ENCODE data around the gene RTN4RL1.
"Not testable (repeated sequence)": the region's sequence is repeated elsewhere in the genome, so short reads cannot be mapped to it uniquely, and the experiment has no call there.

Gene RTN4RL1

GRCh38 chr17:2023692-2024571 lies 1.2 kb downstream of the RTN4RL1 start:
- peak; percentile 61 for DNase-seq

- no peak for DNase-seq
These were observed 1.9 kb downstream of the RTN4RL1 start for GRCh38 chr17:2023256-2023655.

GRCh38 chr17:2022647-2023240 lies 2.4 kb downstream of the RTN4RL1 start:
- no peak for DNase-seq

- DNase-seq, result no peak
These were observed 4.4 kb downstream of the RTN4RL1 start for GRCh38 chr17:2020721-2021120.

- no peak for DNase-seq
These were observed 5.4 kb downstream of the RTN4RL1 start for GRCh38 chr17:2019723-2020122.

GRCh38 chr17:2018716-2019510 lies 6.2 kb downstream of the RTN4RL1 start:
- DNase-seq, result no peak

GRCh38 chr17:2017274-2017941 lies 7.7 kb downstream of the RTN4RL1 start:
- DNase-seq, result peak; percentile 15

- no peak for DNase-seq
These were observed 8.6 kb downstream of the RTN4RL1 start for GRCh38 chr17:2016494-2016893.

GRCh38 chr17:2015314-2015713 lies 9.8 kb downstream of the RTN4RL1 start:
- no peak for DNase-seq

GRCh38 chr17:2013994-2014317 lies 11.2 kb downstream of the RTN4RL1 start:
- DNase-seq, result no peak

- DNase-seq, result not testable (repeated sequence)
These were observed 11.7 kb downstream of the RTN4RL1 start for GRCh38 chr17:2013220-2013993.

- DNase-seq, result no peak
These were observed 12.6 kb downstream of the RTN4RL1 start for GRCh38 chr17:2012499-2012898.

- peak; percentile 70 for DNase-seq
These were observed 13.4 kb downstream of the RTN4RL1 start for GRCh38 chr17:2011411-2012371.

GRCh38 chr17:2009737-2010136 lies 15.4 kb downstream of the RTN4RL1 start:
- no peak for DNase-seq

GRCh38 chr17:2008332-2009126 lies 16.6 kb downstream of the RTN4RL1 start:
- peak; percentile 57 for DNase-seq

GRCh38 chr17:2004435-2004952 lies 20.6 kb downstream of the RTN4RL1 start:
- no peak for DNase-seq

- no peak for DNase-seq
These were observed 21.6 kb downstream of the RTN4RL1 start for GRCh38 chr17:2003525-2003924.

GRCh38 chr17:2002767-2003329 lies 22.3 kb downstream of the RTN4RL1 start:
- DNase-seq, result no peak

GRCh38 chr17:1999557-2000251 lies 25.4 kb downstream of the RTN4RL1 start:
- DNase-seq, result no peak

Measured in MV-4-11 (cell line).